HepG2 (cell line): ENCODE measurements around the gene CHMP6. TPM values are rescaled to one million over a fixed set of nuclear protein-coding genes. Genes with fewer than 3 reads are reported as not detected.
A peak's percentile ranks its signal among the peaks of the same experiment; 100 is the strongest.

Experiments used
- ATAC-seq: fragments of 200-7000 bp; cut with Tn5 transposase; 3 replicates; pipeline ENCODE4 v1.9.1; 2020; ENCODE audit warnings: mild to moderate bottlenecking, moderate library complexity
- BruUV-seq: library from RNA; stranded (reverse); fragments of 400-500 nt; replicated peaks from 2 replicates; lab custom pipeline; 2021; lab: Mats Ljungman, UMichigan
- CTCF ChIA-PET: fragments of 300-600 bp; formaldehyde crosslinking; extraction: SDS; loops from one replicate; lab custom pipeline; 2021; ENCODE audit warnings: low total read pairs, inconsistent platforms, low intra/inter-chr PET ratio; lab: Yijun Ruan, JAX
- POLR2A ChIA-PET: fragments of 350-600 bp; sonication (Branson Sonifier 250); formaldehyde crosslinking; loops from one replicate; lab custom pipeline; 2020; ENCODE audit warnings: antibody characterized with exemption, inconsistent platforms; lab: Yijun Ruan, JAX
- DNase-seq: peaks from one replicate; pipeline ENCODE4 v3.0.0-alpha.2; 2015; ENCODE audit warnings: low spot score
- FAIRE-seq: peaks from 3 replicates; lab custom pipeline; 2011; peaks lifted over from hg19 to GRCh38; lab: Jason Lieb, UNC
- H2AFZ ChIP-seq: one replicate; pipeline ENCODE4 v1.6.1; 2011; ENCODE audit warnings: low read length, inconsistent platforms
- H3K27ac ChIP-seq: fragments of 300-600 bp; 3 replicates; pipeline ENCODE4 v1.8.0; 2011; ENCODE audit warnings: mixed run types, mild to moderate bottlenecking, mixed read lengths, low read length, inconsistent platforms; ENCODE audit not compliant: insufficient read depth; ENCODE audit errors: extremely low read length
- H3K27me3 ChIP-seq, 2 experiments: fragments of 200-600 bp in 1 of 2; 2 replicates in 1 of 2; 3 replicates in 1 of 2; pipeline versions ENCODE4 v1.6.0 to v1.8.0; 2011; ENCODE audit warnings: low read length in 2 of 2, mild to moderate bottlenecking in 2 of 2, moderate library complexity in 2 of 2, inconsistent platforms in 1 of 2; ENCODE audit not compliant: insufficient read depth in 2 of 2, control insufficient read depth in 1 of 2
- H3K36me3 ChIP-seq, 2 experiments: fragments of 200-600 bp in 1 of 2; replicated peaks in 1 of 2; 2 replicates in 1 of 2; 3 replicates in 1 of 2; pipeline versions ENCODE4 v1.5.1 to v1.8.0; 2011; ENCODE audit warnings: low read length in 2 of 2, inconsistent platforms in 1 of 2; ENCODE audit not compliant: insufficient read depth in 2 of 2, control insufficient read depth in 1 of 2
- H3K4me1 ChIP-seq: 2 replicates; pipeline ENCODE4 v1.5.1; 2012; ENCODE audit warnings: low read length, inconsistent platforms; ENCODE audit not compliant: insufficient read depth
- H3K4me2 ChIP-seq: 2 replicates; pipeline ENCODE4 v1.6.0; 2011; ENCODE audit warnings: low read depth, low read length, inconsistent platforms
- H3K4me3 ChIP-seq, 3 experiments: fragments of 200-600 bp in 1 of 3; sonication (generic), shearing (Covaris generic) in 1 of 3; replicated peaks in 1 of 3; 2 replicates each; pipeline ENCODE4 v1.5.1; 2011 to 2016; ENCODE audit warnings: low read length in 3 of 3, inconsistent platforms in 2 of 3, low read depth in 2 of 3, mild to moderate bottlenecking in 2 of 3, control low read depth in 1 of 3, mixed read lengths in 1 of 3; ENCODE audit not compliant: insufficient read depth in 1 of 3
- H3K79me2 ChIP-seq: one replicate; pipeline ENCODE4 v1.6.1; 2011; ENCODE audit warnings: low read length, inconsistent platforms; ENCODE audit not compliant: insufficient read depth
- H3K9ac ChIP-seq: 2 replicates; pipeline ENCODE4 v1.6.0; 2011; ENCODE audit warnings: mild to moderate bottlenecking, low read depth, low read length, inconsistent platforms; ENCODE audit not compliant: insufficient read depth
- H3K9me3 ChIP-seq: 2 replicates; pipeline ENCODE4 v1.5.1; 2012; ENCODE audit warnings: mild to moderate bottlenecking, low read length
- H4K20me1 ChIP-seq: 2 replicates; pipeline ENCODE4 v1.6.0; 2011; ENCODE audit warnings: inconsistent platforms, mild to moderate bottlenecking, low read length, moderate library complexity; ENCODE audit not compliant: insufficient read depth
- CENPT ChIP-seq: sonication (generic); formaldehyde crosslinking; IDR thresholded peaks from 2 replicates; pipeline ENCODE4 v1.8.0; 2022; ENCODE audit warnings: low read depth, mild to moderate bottlenecking, moderate library complexity, missing genetic modification reagents
- CSRNP1 ChIP-seq: sonication (generic); formaldehyde crosslinking; IDR thresholded peaks from 2 replicates; pipeline ENCODE4 v1.8.1; 2023; ENCODE audit warnings: mild to moderate bottlenecking, missing genetic modification reagents
- HHEX ChIP-seq: IDR thresholded peaks from 2 replicates; pipeline ENCODE4 v1.6.1; 2016; ENCODE audit warnings: control low read depth
- JUND ChIP-seq: sonication (generic); formaldehyde crosslinking; IDR thresholded peaks from 2 replicates; pipeline ENCODE4 v1.8.0; 2022; ENCODE audit warnings: mild to moderate bottlenecking, missing genetic modification reagents
- MXI1 ChIP-seq: IDR thresholded peaks from 3 replicates; pipeline ENCODE4 v1.6.1; 2012; ENCODE audit warnings: low read depth, low read length, inconsistent platforms, borderline replicate concordance
- MYPOP ChIP-seq: sonication (generic); formaldehyde crosslinking; IDR thresholded peaks from 2 replicates; pipeline ENCODE4 v1.8.1; 2023; ENCODE audit warnings: mild to moderate bottlenecking, moderate library complexity, missing genetic modification reagents
- POLR2A ChIP-seq, 2 experiments: IDR thresholded peaks; 2 replicates each; pipeline ENCODE4 v1.6.1; 2011; ENCODE audit warnings: low read depth in 2 of 2, low read length in 2 of 2, mild to moderate bottlenecking in 1 of 2, moderate library complexity in 1 of 2; ENCODE audit not compliant: insufficient read depth in 1 of 2
- PPARG ChIP-seq: conservative IDR thresholded peaks from 2 replicates; pipeline ENCODE4 v1.6.1; 2016; ENCODE audit warnings: missing biosample characterization, missing genetic modification reagents
- PRPF4 ChIP-seq: fragments of 200-400 bp; formaldehyde crosslinking; IDR thresholded peaks from 2 replicates; pipeline ENCODE4 v1.6.1; 2016; ENCODE audit warnings: low read length, low read depth; ENCODE audit not compliant: poor library complexity, severe bottlenecking
- SIX1 ChIP-seq: sonication (generic); formaldehyde crosslinking; IDR thresholded peaks from 2 replicates; pipeline ENCODE4 v1.4.0; 2020; ENCODE audit warnings: missing genetic modification reagents, borderline replicate concordance
- TFDP1 ChIP-seq: IDR thresholded peaks from 2 replicates; pipeline ENCODE4 v1.6.1; 2016; ENCODE audit warnings: missing compliant biosample characterization, missing genetic modification reagents, borderline replicate concordance
- ZBTB43 ChIP-seq: sonication (generic); formaldehyde crosslinking; conservative IDR thresholded peaks from 2 replicates; pipeline ENCODE4 v1.4.0; 2020; ENCODE audit warnings: missing genetic modification reagents
- ZNF383 ChIP-seq: sonication (generic); formaldehyde crosslinking; IDR thresholded peaks from 2 replicates; pipeline ENCODE4 v1.4.0; 2020; ENCODE audit warnings: missing genetic modification reagents, mild to moderate bottlenecking, borderline replicate concordance
- ZNF777 ChIP-seq: sonication (generic); formaldehyde crosslinking; IDR thresholded peaks from 2 replicates; pipeline ENCODE4 v1.4.0; 2020; ENCODE audit warnings: missing genetic modification reagents
- WGBS: methylation state at CpG from one replicate; pipeline ENCODE4 v1.1.6; 2017; ENCODE audit warnings: low lambda C conversion rate; 5-methylcytosine and 5-hydroxymethylcytosine counted together
- in situ Hi-C: cut with HindIII; loops from 2 replicates; pipeline ENCODE4 v1.10.0; 2017; ENCODE audit warnings: low pct_unique_long_range_greater_than_20kb; ENCODE audit not compliant: extremely low pct_ligation_motif_present
- intact Hi-C: fragments of 100-400 bp; cut with micrococcal nuclease; formaldehyde crosslinking; loops from one replicate; pipeline ENCODE4 v1.10.0; 2022; ENCODE audit not compliant: unreplicated experiment
- polyA plus RNA-seq, 8 experiments: library from polyadenylated mRNA; depleted of rRNA in 3 of 8; stranded (reverse) in 7 of 8; unstranded in 1 of 8; fragments of >200 nt; fragmentation: Illumina TruSeq in 4 of 8; extraction: Trizol in 4 of 8; gene quantifications; 2 replicates each; pipeline versions ENCODE4 v1.2.1 to v1.2.3, GENCODE V29; 2011 to 2016; ENCODE audit warnings: low read depth in 4 of 8, missing spikeins in 1 of 8, mixed read lengths in 1 of 8; ENCODE audit not compliant: insufficient read depth in 1 of 8
- total RNA-seq, 5 experiments: library from RNA; depleted of rRNA; stranded (reverse); fragments of >200 nt; fragmentation: Illumina TruSeq; extraction: Trizol; gene quantifications; 2 replicates each; pipeline ENCODE4 v1.2.3, GENCODE V29; 2016; ENCODE audit warnings: low read depth in 1 of 5

CHMP6 gene
- total and polyA plus RNA-seq, 2 of the 13 experiments (the other 11 are each of a cell fraction or from before 2014, with no cell fraction given), result 11.1 to 24.2 TPM

- TF ChIP-seq ZNF383 (0 out of 2 replicates have a peak, but pooled peaks have one; percentile 63), SIX1 (0 out of 2 replicates have a peak, but pooled peaks have one; percentile 7), CSRNP1 (CRISPR knock-in tag) (0 out of 2 replicates have a peak, but pooled peaks have one; percentile 21)
Measured at GRCh38 chr17:80990921-80991644, 558 bp upstream of the CHMP6 start (continued).

- in situ Hi-C loops, result no loop called here
- H3K9ac ChIP-seq, result peak overlapping the region; percentile 87
- 7% methylated on average over 27 of the region's 90 CpGs for WGBS
- no peaks in the 10 kb centered on the region for H3K9me3 ChIP-seq
- DNase-seq (no peak), FAIRE-seq (no peak), ATAC-seq (no peak)
- POLR2A ChIA-PET, result interaction anchor here (1.1 to 1.9 kb wide), 3 partner anchors 9 to 538 kb away, joined by 4 to 10 read pairs (median 4); no protein-coding TSS in a partner anchor
- peak overlapping the region; percentile 94 for H3K4me2 ChIP-seq
- H3K36me3 ChIP-seq, result peaks cover 17 to 25% of the 10 kb centered on the region in 2 experiments
- CTCF ChIA-PET, result interaction anchor here (1.4 to 1.9 kb wide), 2 partner anchors 109 to 110 kb away, joined by 5 to 15 read pairs; no protein-coding TSS in a partner anchor
- no peak overlapping the region for H2AFZ ChIP-seq
- H3K79me2 ChIP-seq, result no peaks in the 10 kb centered on the region
- H4K20me1 ChIP-seq, result no peaks in the 10 kb centered on the region
- peak overlapping the region; percentile 49 for H3K27ac ChIP-seq
- BruUV-seq, result no TSS peak
- peaks cover 3 to 23% of the 10 kb centered on the region in 2 experiments; a peak in 4 of 5 replicates for H3K27me3 ChIP-seq
- peak overlapping the region; percentile 87 to 95 (median 95) for H3K4me3 ChIP-seq
- H3K4me1 ChIP-seq, result peaks cover 56% of the 10 kb centered on the region
- intact Hi-C loops, result loop anchor here (5.0 kb wide), 1 partner anchor 50 kb away; no protein-coding TSS in a partner anchor
- TF ChIP-seq MYPOP (CRISPR knock-in tag) (no peak), TFDP1 (CRISPR knock-in tag) (no peak), POLR2A (IDR thresholded peaks at IDR 0.05; ENCODE audit: insufficient read depth in 1 of 2, low read depth in 2 of 2, low read length in 2 of 2) (no peak), MXI1 (no peak), CENPT (CRISPR knock-in tag) (0 out of 2 replicates have a peak, but pooled peaks have one; percentile 14), ZNF777 (CRISPR knock-in tag) (peak; percentile 57), PPARG (CRISPR knock-in tag) (no peak), JUND (CRISPR knock-in tag) (no peak), HHEX (CRISPR knock-in tag) (no peak), ZBTB43 (0 out of 2 replicates have a peak, but pooled peaks have one; percentile 14), PRPF4 (no peak)
Measured at GRCh38 chr17:80992077-80992947, 671 bp downstream of the CHMP6 start.
